Measurements from ENCODE around the gene HLA-DOA.

The HLA-DOA gene

GRCh38 chr6:33028220-33028849, 18.9 kb upstream of the HLA-DOA start:
- TF ChIP-seq, protein P1, sequence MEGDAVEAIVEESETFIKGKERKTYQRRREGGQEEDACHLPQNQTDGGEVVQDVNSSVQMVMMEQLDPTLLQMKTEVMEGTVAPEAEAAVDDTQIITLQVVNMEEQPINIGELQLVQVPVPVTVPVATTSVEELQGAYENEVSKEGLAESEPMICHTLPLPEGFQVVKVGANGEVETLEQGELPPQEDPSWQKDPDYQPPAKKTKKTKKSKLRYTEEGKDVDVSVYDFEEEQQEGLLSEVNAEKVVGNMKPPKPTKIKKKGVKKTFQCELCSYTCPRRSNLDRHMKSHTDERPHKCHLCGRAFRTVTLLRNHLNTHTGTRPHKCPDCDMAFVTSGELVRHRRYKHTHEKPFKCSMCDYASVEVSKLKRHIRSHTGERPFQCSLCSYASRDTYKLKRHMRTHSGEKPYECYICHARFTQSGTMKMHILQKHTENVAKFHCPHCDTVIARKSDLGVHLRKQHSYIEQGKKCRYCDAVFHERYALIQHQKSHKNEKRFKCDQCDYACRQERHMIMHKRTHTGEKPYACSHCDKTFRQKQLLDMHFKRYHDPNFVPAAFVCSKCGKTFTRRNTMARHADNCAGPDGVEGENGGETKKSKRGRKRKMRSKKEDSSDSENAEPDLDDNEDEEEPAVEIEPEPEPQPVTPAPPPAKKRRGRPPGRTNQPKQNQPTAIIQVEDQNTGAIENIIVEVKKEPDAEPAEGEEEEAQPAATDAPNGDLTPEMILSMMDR (IDR thresholded peaks at IDR 0.05; ENCODE audit: control insufficient read depth, insufficient read depth, low read depth, low read length, missing control alignments): no peak
- no peak for DNase-seq (ENCODE audit: low read depth)
- no peak overlapping the region for H3K4me3 ChIP-seq (ENCODE audit: control insufficient read depth, low read depth, low read length)

DNA sequence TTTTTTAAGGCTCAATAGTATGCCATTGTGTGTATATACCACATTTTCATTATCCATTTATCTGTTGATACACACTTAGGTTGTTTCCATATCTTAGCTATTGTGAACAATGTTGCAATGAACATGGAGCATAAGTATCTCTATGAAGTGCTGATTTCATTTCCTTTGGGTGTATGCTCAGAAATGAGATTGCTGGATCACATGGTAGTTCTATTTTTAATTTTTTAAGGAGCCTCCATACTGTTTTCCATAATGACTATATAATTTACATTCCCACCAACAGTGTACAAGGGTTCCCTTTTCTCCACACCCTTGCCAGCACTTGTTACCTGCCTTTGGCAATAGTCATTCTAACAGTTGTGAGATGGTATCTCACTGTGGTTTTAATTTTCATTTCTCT, 15.1 kb upstream of the HLA-DOA start:
- no peak overlapping the region for H3K4me3 ChIP-seq (ENCODE audit: control insufficient read depth, low read depth, low read length)
- TF ChIP-seq, protein P1 (IDR thresholded peaks at IDR 0.05; ENCODE audit: control insufficient read depth, insufficient read depth, low read depth, low read length, missing control alignments): no peak
- DNase-seq (ENCODE audit: low read depth): no peak

- no peak overlapping the region for H3K4me3 ChIP-seq (ENCODE audit: control insufficient read depth, low read depth, low read length)
- no peak for DNase-seq (ENCODE audit: low read depth)
- TF ChIP-seq, protein P1 (IDR thresholded peaks at IDR 0.05; ENCODE audit: control insufficient read depth, insufficient read depth, low read depth, low read length, missing control alignments): no peak
Observed at GRCh38 chr6:33023536-33023935, 14.1 kb upstream of the HLA-DOA start.

DNA sequence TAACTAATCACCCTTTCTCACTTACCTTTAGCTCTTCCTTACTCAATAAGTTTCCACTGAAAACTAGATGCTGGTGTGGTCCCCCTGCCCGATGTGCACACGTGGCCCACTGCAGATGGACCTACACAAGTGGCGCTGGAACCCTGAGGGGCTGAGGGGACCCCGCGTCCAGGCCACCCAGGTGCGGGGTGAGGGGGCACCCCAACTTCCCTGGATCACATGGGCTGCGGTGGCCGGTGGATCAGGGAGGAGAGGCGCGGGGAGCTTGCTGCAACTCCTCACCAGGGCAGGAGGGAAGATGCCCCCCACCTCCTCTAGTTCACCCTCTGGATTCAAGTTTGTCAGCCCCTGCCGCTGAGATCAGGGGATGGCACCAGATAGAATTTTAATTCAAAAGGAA, 12.5 kb upstream of the HLA-DOA start:
- DNase-seq (ENCODE audit: low read depth): no peak
- no peak overlapping the region for H3K4me3 ChIP-seq (ENCODE audit: control insufficient read depth, low read depth, low read length)
- TF ChIP-seq, protein P1 (IDR thresholded peaks at IDR 0.05; ENCODE audit: control insufficient read depth, insufficient read depth, low read depth, low read length, missing control alignments): no peak

DNA sequence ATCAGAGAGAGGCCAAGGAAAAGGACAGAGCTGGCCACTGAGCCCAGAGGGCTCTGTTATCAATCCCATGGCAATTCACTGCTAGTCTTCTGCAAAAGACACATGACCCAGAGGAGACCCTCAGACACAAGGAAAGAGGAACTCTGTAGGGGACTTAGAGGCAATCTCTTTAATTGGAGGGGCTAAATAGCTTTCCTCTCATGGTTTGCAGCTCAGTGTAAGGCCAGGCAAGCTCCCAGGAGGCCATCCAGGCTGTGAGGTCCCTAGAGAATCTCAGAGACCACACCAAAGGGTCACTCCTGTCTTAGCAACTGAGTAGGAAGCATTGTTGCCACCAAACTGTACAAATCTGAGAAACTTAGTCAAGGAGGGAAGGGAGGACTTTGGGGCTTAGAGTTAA, 10.0 kb upstream of the HLA-DOA start:
- TF ChIP-seq, protein P1 (IDR thresholded peaks at IDR 0.05; ENCODE audit: control insufficient read depth, insufficient read depth, low read depth, low read length, missing control alignments): no peak
- H3K4me3 ChIP-seq (ENCODE audit: control insufficient read depth, low read depth, low read length): no peak overlapping the region
- DNase-seq (ENCODE audit: low read depth): no peak

DNA sequence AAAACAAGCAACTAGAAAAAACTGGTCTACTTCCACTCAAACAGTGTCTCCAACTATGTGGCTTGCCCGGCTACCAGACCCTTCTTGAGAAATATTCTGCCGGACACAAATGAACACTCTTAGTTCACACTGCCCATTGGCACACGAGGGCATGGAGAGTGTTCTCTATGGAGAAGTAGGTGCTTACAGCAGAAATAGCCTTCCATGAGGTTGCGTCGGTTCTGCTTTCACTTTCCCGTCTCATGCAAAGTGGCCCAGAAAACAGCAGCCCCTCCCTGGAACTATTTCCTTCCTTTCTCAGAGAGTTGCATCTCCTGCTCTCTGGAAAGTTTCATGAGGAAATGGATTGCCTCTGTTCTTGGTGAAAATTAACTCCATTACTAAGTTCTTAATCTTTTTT, 9.5 kb upstream of the HLA-DOA start:
- TF ChIP-seq, protein P1 (IDR thresholded peaks at IDR 0.05; ENCODE audit: control insufficient read depth, insufficient read depth, low read depth, low read length, missing control alignments): no peak
- peak overlapping the region; percentile 7; the same call in 1 of the 2 replicates for H3K4me3 ChIP-seq (ENCODE audit: control insufficient read depth, low read depth, low read length)
- peak; percentile 10 for DNase-seq (ENCODE audit: low read depth)

Measured in AG09309 (cell line).